IMR-90 (cell line): ENCODE measurements around the gene HDHD3. TPM values are rescaled to one million over a fixed set of nuclear protein-coding genes. Genes with fewer than 3 reads are reported as not detected.

Source experiments
- ATAC-seq: fragments of 200-7000 bp; cut with Tn5 transposase; 2 replicates; pipeline ENCODE4 v1.9.1; 2020; ENCODE audit warnings: low read depth, mild to moderate bottlenecking, moderate library complexity
- BruUV-seq: library from RNA; stranded (reverse); fragments of 400-500 nt; replicated peaks from 2 replicates; lab custom pipeline; 2021; lab: Mats Ljungman, UMichigan
- CTCF ChIA-PET: fragments of 300-600 bp; formaldehyde crosslinking; extraction: SDS; loops from one replicate; lab custom pipeline; 2021; ENCODE audit warnings: antibody characterized with exemption; lab: Yijun Ruan, JAX
- POLR2A ChIA-PET: fragments of 300-600 bp; sonication (Branson Sonifier 250); formaldehyde crosslinking; loops from one replicate; lab custom pipeline; 2022; ENCODE audit warnings: antibody characterized with exemption; ENCODE audit not compliant: unreplicated experiment; lab: Charles Lee
- DNase-seq: peaks from one replicate; pipeline ENCODE4 v3.0.0; 2013
- H2AFZ ChIP-seq: replicated peaks from 2 replicates; pipeline ENCODE3; 2013; ENCODE audit warnings: low read length, mild to moderate bottlenecking; ENCODE audit not compliant: poor library complexity
- H2AK5ac ChIP-seq: 2 replicates; pipeline ENCODE4 v1.6.1; 2013; ENCODE audit warnings: low read depth, low read length, inconsistent platforms
- H2AK9ac ChIP-seq: replicated peaks from 2 replicates; pipeline ENCODE3; 2013; ENCODE audit warnings: mild to moderate bottlenecking, low read depth, low read length, moderate library complexity; ENCODE audit not compliant: poor library complexity
- H2BK120ac ChIP-seq: 2 replicates; pipeline ENCODE4 v1.6.1; 2013; ENCODE audit warnings: low read depth, low read length, inconsistent platforms
- H2BK15ac ChIP-seq: 3 replicates; pipeline ENCODE4 v1.6.1; 2013; ENCODE audit warnings: low read depth, low read length, inconsistent platforms
- H2BK20ac ChIP-seq: 2 replicates; pipeline ENCODE4 v1.6.1; 2013; ENCODE audit warnings: low read depth, mild to moderate bottlenecking, inconsistent platforms, low read length, moderate library complexity
- H2BK5ac ChIP-seq: 2 replicates; pipeline ENCODE4 v1.6.1; 2013; ENCODE audit warnings: mild to moderate bottlenecking, low read depth, low read length, inconsistent platforms; ENCODE audit not compliant: poor library complexity, severe bottlenecking
- H3K14ac ChIP-seq: replicated peaks from 2 replicates; pipeline ENCODE4 v1.6.1; 2013; ENCODE audit warnings: low read depth, low read length, inconsistent platforms
- H3K18ac ChIP-seq: 2 replicates; pipeline ENCODE4 v1.6.1; 2013; ENCODE audit warnings: low read depth, low read length, control low read depth
- H3K23ac ChIP-seq: 2 replicates; pipeline ENCODE4 v1.6.1; 2013; ENCODE audit warnings: low read depth, low read length, inconsistent platforms
- H3K27ac ChIP-seq: 2 replicates; pipeline ENCODE4 v1.5.1; 2013; ENCODE audit warnings: mild to moderate bottlenecking, control low read depth, low read length; ENCODE audit not compliant: insufficient read depth
- H3K27me3 ChIP-seq: 2 replicates; pipeline ENCODE4 v1.6.1; 2013; ENCODE audit warnings: low read length; ENCODE audit not compliant: control insufficient read depth, insufficient read depth
- H3K36me3 ChIP-seq: 2 replicates; pipeline ENCODE4 v1.6.1; 2013; ENCODE audit warnings: low read length, mixed read lengths; ENCODE audit not compliant: control insufficient read depth, insufficient read depth
- H3K4ac ChIP-seq: 2 replicates; pipeline ENCODE4 v1.6.1; 2013; ENCODE audit warnings: low read depth, low read length, inconsistent platforms
- H3K4me1 ChIP-seq: 2 replicates; pipeline ENCODE4 v1.6.1; 2013; ENCODE audit warnings: low read length, mixed read lengths; ENCODE audit not compliant: control insufficient read depth, insufficient read depth
- H3K4me2 ChIP-seq: 2 replicates; pipeline ENCODE4 v1.6.1; 2013; ENCODE audit warnings: low read depth, mild to moderate bottlenecking, control low read depth, low read length, moderate library complexity
- H3K4me3 ChIP-seq: 2 replicates; pipeline ENCODE4 v1.5.1; 2013; ENCODE audit warnings: low read depth, mild to moderate bottlenecking, control low read depth, low read length, moderate library complexity; ENCODE audit not compliant: insufficient read depth
- H3K56ac ChIP-seq: 2 replicates; pipeline ENCODE4 v1.6.1; 2013; ENCODE audit warnings: low read length, inconsistent platforms; ENCODE audit not compliant: insufficient read depth; ENCODE audit errors: extremely low read depth
- H3K79me1 ChIP-seq, 2 experiments: 2 replicates each; pipeline ENCODE4 v1.6.1; 2013; ENCODE audit warnings: low read length in 2 of 2, inconsistent platforms in 1 of 2, low read depth in 1 of 2
- H3K9ac ChIP-seq: 2 replicates; pipeline ENCODE4 v1.6.1; 2013; ENCODE audit warnings: low read depth, low read length, control low read depth
- H3K9me1 ChIP-seq: 2 replicates; pipeline ENCODE4 v1.6.1; 2013; ENCODE audit warnings: low read length, inconsistent platforms; ENCODE audit not compliant: insufficient read depth
- H3K9me3 ChIP-seq: 2 replicates; pipeline ENCODE4 v1.6.1; 2013; ENCODE audit warnings: low read length; ENCODE audit not compliant: control insufficient read depth, insufficient read depth
- H4K20me1 ChIP-seq: 2 replicates; pipeline ENCODE4 v1.6.1; 2013; ENCODE audit warnings: low read length, inconsistent platforms; ENCODE audit not compliant: insufficient read depth
- H4K5ac ChIP-seq: 2 replicates; pipeline ENCODE4 v1.6.1; 2013; ENCODE audit warnings: mild to moderate bottlenecking, low read depth, low read length, control low read depth
- H4K8ac ChIP-seq, 2 experiments: 2 replicates each; pipeline ENCODE4 v1.6.1; 2013; ENCODE audit warnings: low read depth in 2 of 2, low read length in 2 of 2, control low read depth in 1 of 2, inconsistent platforms in 1 of 2
- H4K91ac ChIP-seq: 2 replicates; pipeline ENCODE4 v1.6.1; 2013; ENCODE audit warnings: low read depth, low read length, inconsistent platforms; ENCODE audit not compliant: insufficient read depth
- BHLHE40 ChIP-seq: fragments of 150-350 bp; IDR thresholded peaks from 2 replicates; pipeline ENCODE4 v1.6.1; 2016; ENCODE audit warnings: mild to moderate bottlenecking, low read depth, low read length
- CEBPB ChIP-seq: IDR thresholded peaks from 2 replicates; pipeline ENCODE4 v1.6.1; 2012; ENCODE audit warnings: low read depth, low read length, improper control_type of control experiment
- CHD1 ChIP-seq: IDR thresholded peaks from 2 replicates; pipeline ENCODE4 v1.6.1; 2012; ENCODE audit warnings: low read depth, low read length, improper control_type of control experiment
- FOS ChIP-seq: fragments of 150-350 bp; IDR thresholded peaks from 2 replicates; pipeline ENCODE4 v1.6.1; 2016; ENCODE audit warnings: low read depth, low read length
- NFE2L2 ChIP-seq: fragments of 150-350 bp; IDR thresholded peaks from 2 replicates; pipeline ENCODE4 v1.6.1; 2016; ENCODE audit warnings: low read depth, mild to moderate bottlenecking, low read length
- POLR2A ChIP-seq: IDR thresholded peaks from 2 replicates; pipeline ENCODE4 v1.6.1; 2012; ENCODE audit warnings: mild to moderate bottlenecking, low read depth, low read length
- RFX5 ChIP-seq: IDR thresholded peaks from 2 replicates; pipeline ENCODE4 v1.8.0; 2012; ENCODE audit warnings: low read depth, mild to moderate bottlenecking, low read length, moderate library complexity
- SMC3 ChIP-seq: fragments of 150-350 bp; IDR thresholded peaks from 2 replicates; pipeline ENCODE4 v1.6.1; 2016; ENCODE audit warnings: low read depth, mild to moderate bottlenecking, antibody characterized with exemption, low read length, moderate library complexity
- WGBS, 2 experiments: methylation state at CpG; one replicate each; pipeline versions ENCODE4 v1.1.5 to v1.1.7; 2013; ENCODE audit warnings: missing lambda C conversion rate in 2 of 2; ENCODE audit not compliant: insufficient read length in 1 of 2; ENCODE audit errors: extremely low coverage in 2 of 2; 5-methylcytosine and 5-hydroxymethylcytosine counted together
- dilution Hi-C: fragments of 300-500 bp; cut with HindIII; formaldehyde crosslinking; loops from one replicate; pipeline ENCODE4 v1.14.3; 2018; ENCODE audit warnings: low sequenced_read_pairs; ENCODE audit not compliant: unreplicated experiment
- in situ Hi-C: fragments of 300-500 bp; cut with MboI; formaldehyde crosslinking; loops from 3 replicates; pipeline ENCODE4 v1.14.3; 2019; ENCODE audit warnings: low sequenced_read_pairs, inconsistent platforms, mixed read lengths
- intact Hi-C: fragments of 100-400 bp; cut with micrococcal nuclease; formaldehyde crosslinking; loops from 2 replicates; pipeline ENCODE4 v1.10.0; 2022
- polyA plus RNA-seq, 3 experiments: library from polyadenylated mRNA; depleted of rRNA; stranded (reverse); fragments of >200 nt; gene quantifications; 2 replicates each; pipeline ENCODE4 v1.2.3, GENCODE V29; 2012; ENCODE audit warnings: low replicate concordance in 1 of 3
- total RNA-seq: library from RNA; depleted of rRNA; stranded (reverse); fragments of >200 nt; gene quantifications from 2 replicates; pipeline ENCODE4 v1.2.3, GENCODE V29; 2012
- TF ChIP-seq, protein P1 (sequence below): fragments of 150-350 bp; IDR thresholded peaks from 2 replicates; pipeline ENCODE4 v1.6.1; 2017; ENCODE audit warnings: mild to moderate bottlenecking, antibody characterized with exemption, low read length, low read depth

HDHD3 gene
- total and polyA plus RNA-seq, 2 of the 4 experiments (the other 2 are of a cell fraction): 7.0 to 8.6 TPM

DNA sequence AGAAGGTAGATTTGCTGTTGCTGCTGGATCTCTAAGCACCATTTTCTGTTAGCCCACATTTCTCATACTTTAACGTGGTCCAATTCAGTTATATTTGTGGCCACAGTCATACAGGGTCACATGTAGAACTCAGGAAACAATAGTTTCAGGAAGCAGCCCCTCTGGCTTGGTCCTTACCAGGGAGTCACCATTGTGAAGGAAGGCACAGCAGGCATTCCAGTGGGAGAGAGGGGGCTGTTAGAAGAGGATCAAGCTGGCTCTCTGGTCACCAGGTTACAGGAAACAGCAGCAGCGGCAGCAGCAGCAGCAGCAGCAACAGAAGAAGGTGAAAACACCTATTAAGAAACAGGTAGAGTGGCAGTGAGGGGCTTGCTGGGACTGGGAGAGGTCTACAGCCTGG, 48.3 kb upstream of the HDHD3 start (continued):
- TF ChIP-seq BHLHE40: no peak

DNA sequence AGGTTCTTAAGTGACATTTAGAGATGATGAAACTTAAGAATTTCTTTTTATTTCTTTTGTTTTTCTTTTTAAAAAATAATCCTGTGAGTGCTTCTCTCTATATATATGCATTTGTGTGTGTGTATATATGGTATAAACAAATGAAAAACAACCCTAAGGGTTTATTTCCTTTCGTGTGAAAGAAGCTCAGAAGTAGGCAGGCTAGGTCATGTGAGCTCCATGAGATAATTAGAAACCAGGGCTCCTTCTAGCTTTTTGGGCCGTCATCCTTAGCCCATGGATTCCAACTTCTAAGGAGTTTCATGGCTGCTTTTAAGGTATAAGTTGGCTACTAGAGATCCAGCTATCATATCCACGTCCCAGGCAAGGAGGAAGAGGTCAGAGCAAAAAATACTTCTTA, 44.9 kb upstream of the HDHD3 start:
- Histone ChIP-seq H4K20me1 (no peaks in the 10 kb centered on the region), H3K4me3 (no peak overlapping the region), H3K36me3 (no peaks in the 10 kb centered on the region), H3K4me1 (no peaks in the 10 kb centered on the region), H3K79me1 (no peaks in the 10 kb centered on the region), H3K9me3 (no peaks in the 10 kb centered on the region), H3K9ac (no peak overlapping the region), H2BK5ac (no peak overlapping the region), H3K18ac (no peak overlapping the region), H2AFZ (no peak overlapping the region), H3K56ac (no peak overlapping the region), H3K27me3 (peaks cover 55% of the 10 kb centered on the region), H3K27ac (no peak overlapping the region), H3K9me1 (no peaks in the 10 kb centered on the region), H3K23ac (no peak overlapping the region), H3K4ac (no peak overlapping the region), H2AK5ac (no peak overlapping the region), H2BK120ac (no peak overlapping the region), H2AK9ac (no peak overlapping the region), H2BK15ac (no peak overlapping the region), H4K91ac (no peak overlapping the region), H3K4me2 (no peak overlapping the region), H4K5ac (no peak overlapping the region), H4K8ac (no peak overlapping the region), H2BK20ac (no peak overlapping the region), H3K14ac (no peak overlapping the region)
- ChIA-PET POLR2A (no interaction called here), CTCF (no interaction called here)
- no CpG with 5 or more reads among the region's 3 CpGs for WGBS, 2 experiments
- ATAC-seq: no peak
- BruUV-seq: no TSS peak
- TF ChIP-seq BHLHE40: no peak
- no peak for TF ChIP-seq RFX5
- TF ChIP-seq SMC3: no peak
- TF ChIP-seq CHD1: no peak
- no peak for TF ChIP-seq NFE2L2
- TF ChIP-seq CEBPB: no peak
- no peak for TF ChIP-seq POLR2A
- TF ChIP-seq FOS: no peak
- TF ChIP-seq, protein P1, sequence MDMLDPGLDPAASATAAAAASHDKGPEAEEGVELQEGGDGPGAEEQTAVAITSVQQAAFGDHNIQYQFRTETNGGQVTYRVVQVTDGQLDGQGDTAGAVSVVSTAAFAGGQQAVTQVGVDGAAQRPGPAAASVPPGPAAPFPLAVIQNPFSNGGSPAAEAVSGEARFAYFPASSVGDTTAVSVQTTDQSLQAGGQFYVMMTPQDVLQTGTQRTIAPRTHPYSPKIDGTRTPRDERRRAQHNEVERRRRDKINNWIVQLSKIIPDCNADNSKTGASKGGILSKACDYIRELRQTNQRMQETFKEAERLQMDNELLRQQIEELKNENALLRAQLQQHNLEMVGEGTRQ: no peak
- in situ Hi-C loops (loop anchor here (10.0 kb wide), 1 partner anchor 243 kb away; no protein-coding TSS in a partner anchor), dilution Hi-C loops (no loop called here), intact Hi-C loops (no loop called here)
- no peak for DNase-seq
